Activated T-helper 1 cell treated with anti-CD3 and anti-CD28 coated beads, Interleukin-12 subunit alpha, Interleukin-12 subunit beta, Interleukin-2, Interleukin-4 antibody, amounts not matched to agents 30 ng/mL and 10 ng/mL and 1 ng/mL, durations not matched to agents 14 hours and 24 hours and 36 hours (primary cell): ENCODE data around the gene PRKAG3. TPM values are rescaled to one million over a fixed set of nuclear protein-coding genes. Genes with fewer than 3 reads are reported as not detected.

Experiments
- DNase-seq: peaks from one replicate; pipeline ENCODE4 v3.0.0; 2021; ENCODE audit warnings: low spot score
- H3K27ac Mint-ChIP-seq: one replicate; pipeline ENCODE4 v1.8.0; 2021; ENCODE audit warnings: mild to moderate bottlenecking, mixed read lengths
- H3K27me3 Mint-ChIP-seq: one replicate; pipeline ENCODE4 v1.8.0; 2022; ENCODE audit warnings: mild to moderate bottlenecking, moderate library complexity, mixed read lengths; ENCODE audit not compliant: insufficient read depth
- H3K36me3 Mint-ChIP-seq: one replicate; pipeline ENCODE4 v1.8.0; 2021; ENCODE audit warnings: low read depth, mixed read lengths
- H3K4me1 Mint-ChIP-seq: one replicate; pipeline ENCODE4 v1.8.0; 2021; ENCODE audit warnings: low read depth, mixed read lengths
- H3K4me3 Mint-ChIP-seq: one replicate; pipeline ENCODE4 v1.8.0; 2021; ENCODE audit warnings: mild to moderate bottlenecking, moderate library complexity, mixed read lengths
- H3K9me3 Mint-ChIP-seq: one replicate; pipeline ENCODE4 v1.8.0; 2021; ENCODE audit warnings: mixed read lengths
- intact Hi-C: fragments of 100-400 bp; cut with micrococcal nuclease; formaldehyde crosslinking; loops from one replicate; pipeline ENCODE4 v1.15.1; 2024
- total RNA-seq: library from RNA; stranded (reverse); gene quantifications from 2 replicates; pipeline ENCODE4 v1.2.3, GENCODE V29; 2022

Gene PRKAG3
- total RNA-seq, 1 donor from 2014 or later, result not detected

GRCh38 chr2:218858671-218859555 lies 27.3 kb upstream of the PRKAG3 start:
- DNase-seq, result no peak
- H3K36me3 Mint-ChIP-seq, result no peaks in the 10 kb centered on the region
- H3K4me1 Mint-ChIP-seq, result no peaks in the 10 kb centered on the region
- no peak overlapping the region for H3K4me3 Mint-ChIP-seq
- no peak overlapping the region for H3K27ac Mint-ChIP-seq
- intact Hi-C loops, result loop anchor here (10.0 kb wide), 1 partner anchor 296 kb away; no protein-coding TSS in a partner anchor
- peaks cover 85% of the 10 kb centered on the region for H3K27me3 Mint-ChIP-seq
- no peaks in the 10 kb centered on the region for H3K9me3 Mint-ChIP-seq

- H3K4me3 Mint-ChIP-seq, result no peak overlapping the region
- H3K27me3 Mint-ChIP-seq, result peaks cover 86% of the 10 kb centered on the region
- H3K9me3 Mint-ChIP-seq, result no peaks in the 10 kb centered on the region
- H3K4me1 Mint-ChIP-seq, result no peaks in the 10 kb centered on the region
- no peaks in the 10 kb centered on the region for H3K36me3 Mint-ChIP-seq
- intact Hi-C loops, result loop anchor here (10.0 kb wide), 1 partner anchor 297 kb away; no protein-coding TSS in a partner anchor
- DNase-seq, result no peak
- no peak overlapping the region for H3K27ac Mint-ChIP-seq
These were observed 26.5 kb upstream of the PRKAG3 start for GRCh38 chr2:218858138-218858445.

DNA sequence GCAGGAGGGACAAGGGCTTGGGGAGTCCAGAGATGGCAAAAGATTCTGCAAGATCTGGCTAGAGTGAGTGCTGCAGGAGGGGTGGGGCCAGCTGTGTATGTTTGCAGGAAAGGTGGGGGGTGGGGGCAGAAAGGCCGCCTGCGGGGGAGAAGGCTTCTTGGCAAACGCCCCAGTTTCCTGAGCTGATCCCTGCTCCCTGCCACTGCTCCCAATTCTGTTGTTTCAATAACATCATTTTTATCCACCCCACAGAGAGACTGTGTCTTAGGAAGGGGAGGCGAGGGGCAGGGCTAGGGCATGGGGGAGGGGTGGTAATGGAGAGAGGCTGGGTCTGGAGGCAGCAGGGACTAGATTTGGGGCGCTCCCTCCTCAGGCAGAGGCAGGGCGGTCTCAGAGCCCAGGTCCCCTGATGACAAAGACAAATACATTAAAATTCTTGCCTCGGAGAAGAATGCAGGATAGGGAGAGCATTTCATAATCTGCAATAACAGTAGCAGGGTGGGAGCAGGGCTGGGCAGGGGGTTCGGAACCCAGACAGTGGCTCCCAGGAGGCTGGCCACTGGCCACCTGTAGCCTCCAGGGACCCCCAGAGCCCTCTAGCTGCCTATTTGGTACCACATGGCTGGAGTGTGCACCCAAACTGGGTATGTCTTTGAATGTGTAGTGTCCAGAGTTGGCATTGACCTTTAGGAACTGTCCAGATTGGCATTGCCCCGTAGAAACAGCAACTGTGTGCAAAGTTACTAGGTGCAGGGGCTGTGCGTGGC lies 26.0 kb upstream of the PRKAG3 start:
- H3K9me3 Mint-ChIP-seq, result no peaks in the 10 kb centered on the region
- no peaks in the 10 kb centered on the region for H3K36me3 Mint-ChIP-seq
- no peaks in the 10 kb centered on the region for H3K4me1 Mint-ChIP-seq
- peaks cover 86% of the 10 kb centered on the region for H3K27me3 Mint-ChIP-seq
- intact Hi-C loops, result loop anchor here (10.0 kb wide), 1 partner anchor 297 kb away; no protein-coding TSS in a partner anchor
- DNase-seq, result no peak
- no peak overlapping the region for H3K4me3 Mint-ChIP-seq
- no peak overlapping the region for H3K27ac Mint-ChIP-seq

DNA sequence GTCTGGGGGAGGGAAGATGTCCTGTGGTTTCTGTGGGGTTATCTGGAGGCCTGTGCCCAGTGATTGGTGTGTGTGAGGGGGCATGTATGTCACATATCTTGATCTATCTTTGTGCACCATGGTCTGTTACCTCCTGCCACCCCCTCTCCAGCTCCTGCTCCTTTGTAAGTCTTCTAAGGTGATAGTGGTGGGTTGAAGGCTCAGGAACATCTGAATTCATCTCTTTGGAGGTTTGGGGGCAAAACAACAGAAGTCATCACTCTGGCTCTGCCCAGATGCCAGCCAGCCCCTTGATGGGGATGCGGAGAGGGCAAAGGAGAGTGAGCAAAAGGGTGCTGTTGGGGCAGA lies 25.3 kb upstream of the PRKAG3 start:
- Mint-ChIP-seq H3K4me3 (no peak overlapping the region), H3K27ac (no peak overlapping the region), H3K4me1 (no peaks in the 10 kb centered on the region), H3K36me3 (no peaks in the 10 kb centered on the region), H3K9me3 (no peaks in the 10 kb centered on the region), H3K27me3 (peaks cover 81% of the 10 kb centered on the region)
- intact Hi-C loops, result loop anchor here (10.0 kb wide), 1 partner anchor 298 kb away; no protein-coding TSS in a partner anchor
- no peak for DNase-seq

DNA sequence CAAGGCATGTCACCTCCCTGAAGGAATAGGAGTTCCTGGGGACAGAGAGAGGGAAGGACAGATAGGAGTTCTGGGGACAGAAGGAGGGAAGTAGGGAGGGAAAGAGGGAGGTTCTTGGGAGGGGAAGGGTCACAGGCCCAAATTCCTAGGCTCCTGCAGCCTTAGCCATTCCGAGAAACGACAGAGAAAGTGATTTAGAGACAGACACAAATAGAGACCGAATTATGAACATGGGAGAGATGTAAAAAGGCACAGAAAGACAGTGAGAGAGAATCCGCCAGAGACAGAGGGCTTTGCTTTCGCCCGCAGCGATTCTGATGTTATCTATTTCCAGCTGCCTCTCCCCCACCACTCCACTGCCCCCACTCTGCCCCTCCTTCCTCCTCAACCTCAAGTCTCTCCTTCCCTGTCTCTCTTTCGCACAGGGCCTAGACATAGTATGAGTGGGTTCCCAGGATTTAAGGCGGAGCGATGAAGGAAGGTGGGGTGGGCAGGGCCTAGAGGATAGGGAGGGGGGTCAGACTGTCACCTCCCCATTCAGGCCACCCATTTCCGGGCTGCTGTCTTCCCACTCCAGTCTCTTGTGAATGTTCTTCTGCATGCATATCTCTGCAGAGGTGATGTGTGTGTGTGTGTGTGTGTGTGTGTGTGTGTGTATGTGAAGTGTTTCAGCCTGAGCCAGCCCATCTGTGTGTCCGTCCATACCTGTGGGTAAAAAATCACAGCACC lies 24.7 kb upstream of the PRKAG3 start:
- intact Hi-C loops, result loop anchor here (10.0 kb wide), 1 partner anchor 298 kb away; no protein-coding TSS in a partner anchor

GRCh38 chr2:218855305-218856166 lies 23.9 kb upstream of the PRKAG3 start:
- Mint-ChIP-seq H3K4me1 (no peaks in the 10 kb centered on the region), H3K4me3 (no peak overlapping the region), H3K36me3 (no peaks in the 10 kb centered on the region), H3K9me3 (no peaks in the 10 kb centered on the region), H3K27ac (no peak overlapping the region), H3K27me3 (peaks cover 78% of the 10 kb centered on the region)
- DNase-seq, result no peak
- intact Hi-C loops, result loop anchor here (10.0 kb wide), 1 partner anchor 299 kb away; no protein-coding TSS in a partner anchor

More for the DNA sequence above, 24.7 kb upstream of the PRKAG3 start:
- Mint-ChIP-seq H3K36me3 (no peaks in the 10 kb centered on the region), H3K27me3 (peaks cover 76% of the 10 kb centered on the region), H3K27ac (no peak overlapping the region), H3K4me1 (no peaks in the 10 kb centered on the region), H3K9me3 (no peaks in the 10 kb centered on the region), H3K4me3 (no peak overlapping the region)
- no peak for DNase-seq

- intact Hi-C loops, result loop anchor here (10.0 kb wide), 1 partner anchor 300 kb away; no protein-coding TSS in a partner anchor
- DNase-seq, result no peak
- no peak overlapping the region for H3K4me3 Mint-ChIP-seq
- no peaks in the 10 kb centered on the region for H3K4me1 Mint-ChIP-seq
- no peak overlapping the region for H3K27ac Mint-ChIP-seq
- peaks cover 74% of the 10 kb centered on the region for H3K27me3 Mint-ChIP-seq
- H3K9me3 Mint-ChIP-seq, result no peaks in the 10 kb centered on the region
- no peaks in the 10 kb centered on the region for H3K36me3 Mint-ChIP-seq
These were observed 23.3 kb upstream of the PRKAG3 start for GRCh38 chr2:218854860-218855259.

GRCh38 chr2:218853766-218854165 lies 22.2 kb upstream of the PRKAG3 start:
- intact Hi-C loops, result loop anchor here (1.0 to 10.0 kb wide), 3 partner anchors 45 to 301 kb away; no protein-coding TSS in a partner anchor
- no peak overlapping the region for H3K27ac Mint-ChIP-seq
- H3K27me3 Mint-ChIP-seq, result peaks cover 69% of the 10 kb centered on the region
- no peak for DNase-seq
- H3K36me3 Mint-ChIP-seq, result no peaks in the 10 kb centered on the region
- no peaks in the 10 kb centered on the region for H3K9me3 Mint-ChIP-seq
- H3K4me3 Mint-ChIP-seq, result no peak overlapping the region
- no peaks in the 10 kb centered on the region for H3K4me1 Mint-ChIP-seq

DNA sequence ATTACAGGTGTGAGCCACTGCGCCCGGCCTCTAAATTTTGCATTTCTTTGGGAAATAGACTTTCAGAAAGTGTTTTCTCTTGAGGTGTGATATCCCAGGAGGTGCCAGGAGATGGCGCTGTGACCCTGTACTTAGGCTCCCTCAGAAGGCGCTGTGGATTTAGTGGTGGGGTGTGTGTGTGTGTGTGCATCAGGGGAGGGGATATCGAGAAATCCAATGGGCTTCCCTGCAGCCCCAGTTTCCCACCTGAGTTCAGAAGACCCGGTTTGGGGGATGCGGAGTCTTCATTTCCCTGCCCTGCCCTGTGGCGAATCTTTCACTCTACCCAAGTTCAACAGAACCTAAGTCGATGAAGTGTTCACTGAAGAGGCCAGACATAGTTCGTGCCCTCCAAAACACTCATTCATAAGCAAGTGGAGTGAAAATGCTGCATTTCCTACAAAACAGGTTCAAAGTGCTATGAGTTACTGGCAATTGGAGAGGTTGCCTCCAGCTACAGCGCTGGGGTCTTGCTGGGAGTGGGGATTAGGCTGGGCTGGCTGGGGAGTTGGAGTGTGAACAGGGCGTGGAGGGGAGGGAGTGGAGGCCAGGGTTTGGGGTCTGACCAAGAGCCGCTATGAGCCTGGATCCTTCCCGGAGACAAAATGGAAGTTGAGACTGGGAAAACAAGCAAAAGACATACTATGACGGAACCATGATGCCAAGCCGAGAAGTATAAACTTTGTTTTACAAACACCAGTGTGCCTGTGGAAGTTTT lies 21.5 kb upstream of the PRKAG3 start:
- intact Hi-C loops, result loop anchor here (1.0 to 10.0 kb wide), 3 partner anchors 45 to 302 kb away; no protein-coding TSS in a partner anchor
- DNase-seq, result peak; percentile 18
- Mint-ChIP-seq H3K27ac (no peak overlapping the region), H3K9me3 (no peaks in the 10 kb centered on the region), H3K27me3 (peaks cover 63% of the 10 kb centered on the region), H3K4me1 (no peaks in the 10 kb centered on the region), H3K36me3 (no peaks in the 10 kb centered on the region), H3K4me3 (no peak overlapping the region)

- DNase-seq, result no peak
- Mint-ChIP-seq H3K36me3 (no peaks in the 10 kb centered on the region), H3K27me3 (peaks cover 47% of the 10 kb centered on the region), H3K4me3 (no peak overlapping the region), H3K27ac (no peak overlapping the region), H3K4me1 (no peaks in the 10 kb centered on the region), H3K9me3 (no peaks in the 10 kb centered on the region)
- intact Hi-C loops, result loop anchor here (10.0 kb wide), 1 partner anchor 304 kb away; no protein-coding TSS in a partner anchor
These were observed 19.7 kb upstream of the PRKAG3 start for GRCh38 chr2:218851286-218851685.

DNA sequence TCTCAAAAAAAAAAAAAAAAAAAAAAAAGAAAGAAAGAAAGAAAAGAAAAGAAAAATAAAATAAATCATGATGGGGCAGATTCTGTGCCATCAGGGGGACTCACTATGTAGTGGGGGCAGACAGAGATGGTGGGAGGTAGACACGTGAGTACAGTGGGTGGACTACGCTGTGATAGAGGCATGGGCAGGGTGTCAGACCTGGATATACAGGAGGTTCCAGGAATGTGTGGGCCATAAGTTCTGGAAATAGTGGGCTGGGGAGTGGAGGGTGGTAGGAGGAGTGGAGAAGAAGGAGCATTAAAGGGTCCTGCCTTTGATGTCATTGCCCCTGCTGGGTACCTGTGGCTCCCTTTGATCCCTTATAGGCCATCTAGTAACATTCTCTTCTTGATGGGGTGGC lies 19.2 kb upstream of the PRKAG3 start:
- Mint-ChIP-seq H3K27ac (no peak overlapping the region), H3K9me3 (no peaks in the 10 kb centered on the region), H3K4me3 (no peak overlapping the region), H3K27me3 (peaks cover 42% of the 10 kb centered on the region), H3K4me1 (no peaks in the 10 kb centered on the region), H3K36me3 (no peaks in the 10 kb centered on the region)
- intact Hi-C loops, result loop anchor here (10.0 kb wide), 1 partner anchor 304 kb away; no protein-coding TSS in a partner anchor
- DNase-seq, result no peak
